ENCODE data around the gene PROZ. TPM values are rescaled to one million over a fixed set of nuclear protein-coding genes. Genes with fewer than 3 reads are reported as not detected.

Gene PROZ
- total RNA-seq, 1 experiment from 2014 or later = not detected

GRCh38 chr13:113216254-113217048 is 58.0 kb downstream of the PROZ start:
- ChIA-PET POLR2A (no interaction called here), CTCF (no interaction called here), RAD21 (ENCODE audit: low non-redundant PET in 1 of 2, low total read pairs in 2 of 2, uncharacterized antibody in 2 of 2, unreplicated experiment in 2 of 2) (no interaction called here)
- no peaks in the 10 kb centered on the region for H3K27me3 ChIP-seq (ENCODE audit: insufficient read depth, low read length)
- ATAC-seq = peak; percentile 87
- no peaks in the 10 kb centered on the region for H3K9me3 ChIP-seq (ENCODE audit: control insufficient read depth in 1 of 2, insufficient read depth in 1 of 2, low read depth in 1 of 2, low read length in 2 of 2)
- DNase-seq (ENCODE audit: low read depth, low spot score) = peak; percentile 56
- peak overlapping the region; percentile 64 for H3K27ac ChIP-seq (ENCODE audit: low read depth, low read length)
- TF ChIP-seq EGR1 (IDR thresholded peaks at IDR 0.05; ENCODE audit: low read depth) (no peak), TCF7L2 (IDR thresholded peaks at IDR 0.05; ENCODE audit: borderline replicate concordance, extremely low read depth, insufficient read depth, insufficient read length) (peak; percentile 73)
- H2AFZ ChIP-seq (ENCODE audit: low read depth, low read length, poor library complexity, severe bottlenecking) = no peak overlapping the region
- peaks cover 100% of the 10 kb centered on the region for H3K79me2 ChIP-seq (ENCODE audit: insufficient read depth, low read length)
- H3K4me2 ChIP-seq (ENCODE audit: low read length) = peak overlapping the region; percentile 56
- intact Hi-C loops (cut with micrococcal nuclease) = no loop called here
- H4K20me1 ChIP-seq (ENCODE audit: insufficient read depth) = peaks cover 10% of the 10 kb centered on the region; the same call in 1 of the 2 replicates
- no peaks in the 10 kb centered on the region for H3K9me2 ChIP-seq (ENCODE audit: insufficient read depth)
- H3K4me1 ChIP-seq (ENCODE audit: control insufficient read depth in 1 of 2, insufficient read depth in 2 of 2, low read length in 2 of 2) = peaks cover 20 to 29% of the 10 kb centered on the region in 2 experiments
- peak overlapping the region; percentile 27 for H3K9ac ChIP-seq (ENCODE audit: low read length)
- BruUV-seq (replicated peaks) = no TSS peak
- peak overlapping the region in 1 of 2 experiments; percentile 15; a peak in 1 of 4 replicates for H3K4me3 ChIP-seq (replicated peaks in 1 of 2; ENCODE audit: low read depth in 1 of 2, low read length in 2 of 2)
- H3K36me3 ChIP-seq (ENCODE audit: control insufficient read depth in 1 of 2, insufficient read depth in 2 of 2, low read length in 2 of 2) = peaks cover 2 to 27% of the 10 kb centered on the region in 2 experiments; a peak in 2 of 4 replicates

GRCh38 chr13:113218586-113218985 is 60.1 kb downstream of the PROZ start:
- H3K27me3 ChIP-seq (ENCODE audit: insufficient read depth, low read length) = no peaks in the 10 kb centered on the region
- DNase-seq (ENCODE audit: low read depth, low spot score) = no peak
- H3K4me3 ChIP-seq (replicated peaks in 1 of 2; ENCODE audit: low read depth in 1 of 2, low read length in 2 of 2) = no peak overlapping the region
- no peak overlapping the region for H3K4me2 ChIP-seq (ENCODE audit: low read length)
- POLR2A ChIA-PET = no interaction called here
- no TSS peak for BruUV-seq (replicated peaks)
- peaks cover 100% of the 10 kb centered on the region for H3K79me2 ChIP-seq (ENCODE audit: insufficient read depth, low read length)
- peaks cover 20 to 29% of the 10 kb centered on the region in 2 experiments for H3K4me1 ChIP-seq (ENCODE audit: control insufficient read depth in 1 of 2, insufficient read depth in 2 of 2, low read length in 2 of 2)
- no peak overlapping the region for H2AFZ ChIP-seq (ENCODE audit: low read depth, low read length, poor library complexity, severe bottlenecking)
- RAD21 ChIA-PET (ENCODE audit: low non-redundant PET in 1 of 2, low total read pairs in 2 of 2, uncharacterized antibody in 2 of 2, unreplicated experiment in 2 of 2) = no interaction called here
- no peaks in the 10 kb centered on the region for H3K9me2 ChIP-seq (ENCODE audit: insufficient read depth)
- ATAC-seq = no peak
- no peaks in the 10 kb centered on the region for H3K9me3 ChIP-seq (ENCODE audit: control insufficient read depth in 1 of 2, insufficient read depth in 1 of 2, low read depth in 1 of 2, low read length in 2 of 2)
- no peak overlapping the region for H3K9ac ChIP-seq (ENCODE audit: low read length)
- H3K27ac ChIP-seq (ENCODE audit: low read depth, low read length) = no peak overlapping the region
- H4K20me1 ChIP-seq (ENCODE audit: insufficient read depth) = peaks cover 10% of the 10 kb centered on the region; the same call in 1 of the 2 replicates
- CTCF ChIA-PET = no interaction called here
- intact Hi-C loops (cut with micrococcal nuclease) = no loop called here
- peaks cover 2 to 24% of the 10 kb centered on the region in 2 experiments; a peak in 2 of 4 replicates for H3K36me3 ChIP-seq (ENCODE audit: control insufficient read depth in 1 of 2, insufficient read depth in 2 of 2, low read length in 2 of 2)
- TF ChIP-seq CEBPB (IDR thresholded peaks at IDR 0.05; ENCODE audit: low read depth) = no peak
- no peak for TF ChIP-seq SP1 (IDR thresholded peaks at IDR 0.05; ENCODE audit: low read depth)
- TF ChIP-seq JUND (IDR thresholded peaks at IDR 0.05) = no peak
- TF ChIP-seq RAD21 (IDR thresholded peaks at IDR 0.05; ENCODE audit: low read depth) = no peak
- TF ChIP-seq EGR1 (IDR thresholded peaks at IDR 0.05; ENCODE audit: low read depth) = no peak
- no peak for TF ChIP-seq SRF (IDR thresholded peaks at IDR 0.05; ENCODE audit: low read depth)
- no peak for TF ChIP-seq ZBTB33 (IDR thresholded peaks at IDR 0.05; ENCODE audit: extremely low read depth, insufficient replicate concordance, low read length)
- TF ChIP-seq REST (IDR thresholded peaks at IDR 0.05; ENCODE audit: low read depth) = no peak
- TF ChIP-seq YY1 (IDR thresholded peaks at IDR 0.05; ENCODE audit: extremely low read depth, insufficient replicate concordance, low read depth, low read length) = no peak
- no peak for TF ChIP-seq MAX (IDR thresholded peaks at IDR 0.05)
- TF ChIP-seq CBX3 (IDR thresholded peaks at IDR 0.05; ENCODE audit: low read depth) = no peak

Data from HCT116 (cell line).